Measurements from ENCODE around the gene DCP1A.

GRCh38 chr3:53247619-53248018 lies 99.7 kb downstream of the DCP1A start:
- no peak for TF ChIP-seq CTCF (IDR thresholded peaks at IDR 0.05)
- no peak for TF ChIP-seq POLR2A (IDR thresholded peaks at IDR 0.05)
